Gastrocnemius medialis (tissue), 4 donors: ENCODE measurements around the gene TK2.

ENCODE experiments used
- CTCF ChIP-seq, 5 experiments: fragments of 450-650 bp in 3 of 5; fragments of 200-600 bp in 2 of 5; sonication (generic) in 2 of 5; IDR thresholded peaks in 4 of 5; conservative IDR thresholded peaks in 1 of 5; 1 replicate in 4 of 5; 2 replicates in 1 of 5; pipeline ENCODE4 v1.5.1; 2016 to 2019; ENCODE audit warnings: antibody characterized with exemption in 5 of 5, mild to moderate bottlenecking in 3 of 5, moderate library complexity in 3 of 5
- POLR2A ChIP-seq, 2 donors: fragments of 450-650 bp; IDR thresholded peaks; one replicate each; pipeline ENCODE4 v1.6.1; 2017; ENCODE audit warnings: antibody characterized with exemption in 2 of 2, mild to moderate bottlenecking in 2 of 2, moderate library complexity in 2 of 2

- TF ChIP-seq CTCF (IDR thresholded peaks at IDR 0.05 in 4 of 5, conservative IDR thresholded peaks at IDR 0.05 in 1 of 5) (no peak), POLR2A (IDR thresholded peaks at IDR 0.05) (no peak)
Observed at GRCh38 chr16:66576296-66576695, 26.4 kb upstream of the TK2 start.
